ENCODE measurements around the gene HNRNPAB. TPM values are rescaled to one million over a fixed set of nuclear protein-coding genes. Genes with fewer than 3 reads are reported as not detected.

HNRNPAB gene
- total RNA-seq, 4 donors from 2014 or later, result 115 to 199 (median 169) TPM

- Histone ChIP-seq H3K27ac (peak overlapping the region in 1 of 4 donors; percentile 46), H3K36me3 (no peaks in the 10 kb centered on the region), H3K4me1 (peaks cover 0 to 31% (median 17%) of the 10 kb centered on the region in 4 donors), H3K4me3 (no peak overlapping the region), H3K9me3 (no peaks in the 10 kb centered on the region), H3K27me3 (no peaks in the 10 kb centered on the region)
- 64% methylated on average over 6 of the region's 8 CpGs; no CpG with 5 or more reads in 1 of the 2 donors for WGBS, 2 donors (ENCODE audit: low coverage in 1 of 2)
- TF ChIP-seq CTCF (IDR thresholded peaks at IDR 0.05), result no peak
- no peak for TF ChIP-seq POLR2A (IDR thresholded peaks at IDR 0.05)
- no peak for TF ChIP-seq EP300 (IDR thresholded peaks at IDR 0.05; ENCODE audit: low read depth)
- TF ChIP-seq POLR2AphosphoS5 (IDR thresholded peaks at IDR 0.05), result no peak
- no peak for DNase-seq
- in situ Hi-C loops (cut with MboI; ENCODE audit: low pct_ligation_motif_present in 1 of 4, low pct_unique_long_range_greater_than_20kb in 1 of 4, low sequenced_read_pairs in 3 of 4) (no loop called here), intact Hi-C loops (cut with DNase I; ENCODE audit: low total_unique reads) (no loop called here)
Observed at GRCh38 chr5:178241231-178241663, 36.9 kb downstream of the HNRNPAB start.

GRCh38 chr5:178241688-178242231 is 37.4 kb downstream of the HNRNPAB start:
- in situ Hi-C loops (cut with MboI; ENCODE audit: low pct_ligation_motif_present in 1 of 4, low pct_unique_long_range_greater_than_20kb in 1 of 4, low sequenced_read_pairs in 3 of 4), result no loop called here
- DNase-seq, result no peak
- no peak overlapping the region for H3K4me3 ChIP-seq
- H3K9me3 ChIP-seq, result no peaks in the 10 kb centered on the region
- no peaks in the 10 kb centered on the region for H3K27me3 ChIP-seq
- H3K36me3 ChIP-seq, result no peaks in the 10 kb centered on the region
- no peak for TF ChIP-seq CTCF (IDR thresholded peaks at IDR 0.05)
- no peak for TF ChIP-seq POLR2AphosphoS5 (IDR thresholded peaks at IDR 0.05)
- no peak for TF ChIP-seq EP300 (IDR thresholded peaks at IDR 0.05; ENCODE audit: low read depth)
- TF ChIP-seq POLR2A (IDR thresholded peaks at IDR 0.05), result no peak
- 88% methylated on average over 15 of the region's 15 CpGs; no CpG with 5 or more reads in 1 of the 2 donors for WGBS, 2 donors (ENCODE audit: low coverage in 1 of 2)
- H3K4me1 ChIP-seq, result peaks cover 0 to 25% (median 14%) of the 10 kb centered on the region in 4 donors
- intact Hi-C loops (cut with DNase I; ENCODE audit: low total_unique reads), result no loop called here
- no peak overlapping the region for H3K27ac ChIP-seq

- Histone ChIP-seq H3K4me1 (peaks cover 0 to 19% (median 8%) of the 10 kb centered on the region in 4 donors), H3K27ac (no peak overlapping the region), H3K36me3 (no peaks in the 10 kb centered on the region), H3K4me3 (no peak overlapping the region), H3K9me3 (no peaks in the 10 kb centered on the region), H3K27me3 (no peaks in the 10 kb centered on the region)
- no peak for DNase-seq
- TF ChIP-seq EP300 (IDR thresholded peaks at IDR 0.05; ENCODE audit: low read depth) (no peak), POLR2AphosphoS5 (IDR thresholded peaks at IDR 0.05) (no peak), CTCF (IDR thresholded peaks at IDR 0.05) (no peak), POLR2A (IDR thresholded peaks at IDR 0.05) (no peak)
- WGBS, 2 donors (ENCODE audit: low coverage in 1 of 2), result 73 to 81% methylated on average over 3 to 10 of the region's 10 CpGs
- in situ Hi-C loops (cut with MboI; ENCODE audit: low pct_ligation_motif_present in 1 of 4, low pct_unique_long_range_greater_than_20kb in 1 of 4, low sequenced_read_pairs in 3 of 4) (no loop called here), intact Hi-C loops (cut with DNase I; ENCODE audit: low total_unique reads) (no loop called here)
Observed at GRCh38 chr5:178242416-178242815, 38.1 kb downstream of the HNRNPAB start.

- intact Hi-C loops (cut with DNase I; ENCODE audit: low total_unique reads), result no loop called here
- WGBS, 2 donors (ENCODE audit: low coverage in 1 of 2), result 87% methylated on average over 2 of the region's 2 CpGs; no CpG with 5 or more reads in 1 of the 2 donors
- Histone ChIP-seq H3K27me3 (no peaks in the 10 kb centered on the region), H3K4me1 (no peaks in the 10 kb centered on the region), H3K36me3 (no peaks in the 10 kb centered on the region), H3K27ac (no peak overlapping the region), H3K9me3 (no peaks in the 10 kb centered on the region), H3K4me3 (no peak overlapping the region)
- no peak for DNase-seq
- in situ Hi-C loops (cut with MboI; ENCODE audit: low pct_ligation_motif_present in 1 of 4, low pct_unique_long_range_greater_than_20kb in 1 of 4, low sequenced_read_pairs in 3 of 4), result no loop called here
- TF ChIP-seq POLR2A (IDR thresholded peaks at IDR 0.05) (no peak), POLR2AphosphoS5 (IDR thresholded peaks at IDR 0.05) (no peak), EP300 (IDR thresholded peaks at IDR 0.05; ENCODE audit: low read depth) (no peak), CTCF (IDR thresholded peaks at IDR 0.05) (no peak)
Observed at GRCh38 chr5:178244576-178244975, 40.2 kb downstream of the HNRNPAB start.
